Ramos (cell line): ENCODE results near the gene CARS2.
"Not testable (repeated sequence)": the region's sequence is repeated elsewhere in the genome, so short reads cannot be mapped to it uniquely, and the experiment has no call there.

Source experiments
- in situ Hi-C: fragments of 300-500 bp; cut with MboI; formaldehyde crosslinking; loops from one replicate; pipeline ENCODE4 v1.14.3; 2022; ENCODE audit warnings: low sequenced_read_pairs; ENCODE audit not compliant: unreplicated experiment

The CARS2 gene

GRCh38 chr13:110627761-110628476 is 78.0 kb downstream of the CARS2 start:
- in situ Hi-C loops, result no loop called here

- in situ Hi-C loops, result no loop called here
Measured at GRCh38 chr13:110627351-110627750, 78.6 kb downstream of the CARS2 start.

GRCh38 chr13:110626521-110626920 is 79.4 kb downstream of the CARS2 start:
- in situ Hi-C loops, result no loop called here

GRCh38 chr13:110625771-110626321 is 80.1 kb downstream of the CARS2 start:
- in situ Hi-C loops, result no loop called here

- in situ Hi-C loops, result no loop called here
Measured at GRCh38 chr13:110624766-110625756, 80.9 kb downstream of the CARS2 start.

GRCh38 chr13:110620596-110620995 is 85.3 kb downstream of the CARS2 start:
- in situ Hi-C loops, result no loop called here

GRCh38 chr13:110618780-110619179 is 87.1 kb downstream of the CARS2 start:
- in situ Hi-C loops, result no loop called here

- in situ Hi-C loops, result no loop called here
Measured at GRCh38 chr13:110618167-110618566, 87.7 kb downstream of the CARS2 start.

GRCh38 chr13:110617321-110618072 is 88.4 kb downstream of the CARS2 start:
- in situ Hi-C loops, result no loop called here

- in situ Hi-C loops, result no loop called here
Measured at GRCh38 chr13:110616103-110617101, 89.5 kb downstream of the CARS2 start.

GRCh38 chr13:110615322-110616102 is 90.4 kb downstream of the CARS2 start, which contains the start of gene NAXD:
TSS of gene NAXD (plus strand) at chr13:110615545. CDS start at chr13:110615602, 57 bp downstream.
- in situ Hi-C loops, result no loop called here

- in situ Hi-C loops, result no loop called here
Measured at GRCh38 chr13:110615005-110615321, 91.0 kb downstream of the CARS2 start.

- in situ Hi-C loops, result no loop called here
Measured at GRCh38 chr13:110610955-110611595, 94.8 kb downstream of the CARS2 start.

- in situ Hi-C loops, result no loop called here
Measured at GRCh38 chr13:110607675-110608224, 98.2 kb downstream of the CARS2 start.

- in situ Hi-C loops, result not testable (repeated sequence)
Measured at GRCh38 chr13:110606281-110606680, 99.6 kb downstream of the CARS2 start.

- in situ Hi-C loops, result no loop called here
Measured at GRCh38 chr13:110605132-110605531, 100.8 kb downstream of the CARS2 start.

GRCh38 chr13:110600980-110601379 is 104.9 kb downstream of the CARS2 start:
- in situ Hi-C loops, result no loop called here
